Kasumi-1 (cell line): Measurements from ENCODE around the gene ULBP3.
A peak's percentile ranks its signal among the peaks of the same experiment; 100 is the strongest.
"Not testable (repeated sequence)": the region's sequence is repeated elsewhere in the genome, so short reads cannot be mapped to it uniquely, and the experiment has no call there.

ENCODE experiments used
- DNase-seq, 2 experiments: peaks; one replicate each; lab custom pipeline; 2025; lab: John Stamatoyannopoulos, UW

Gene ULBP3

DNA sequence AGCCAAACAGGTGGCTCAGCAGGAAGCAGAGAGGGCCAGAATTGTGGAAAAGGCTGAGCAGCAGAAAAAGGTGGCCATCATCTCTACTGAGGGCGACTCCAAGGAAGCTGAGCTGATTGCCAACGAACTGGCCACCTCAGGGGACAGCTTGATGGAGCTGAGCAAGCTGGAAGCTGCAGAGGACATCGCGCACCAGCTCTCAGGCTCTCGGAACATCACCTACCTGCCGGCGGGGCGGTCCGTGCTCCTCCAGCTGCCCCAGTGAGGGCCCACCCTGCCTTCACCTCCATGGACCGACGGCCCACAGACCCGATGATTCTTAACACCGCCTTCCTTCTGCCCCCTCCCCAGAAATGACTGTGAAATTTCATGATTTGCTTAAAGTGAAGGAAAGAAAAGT, 25.8 kb downstream of the ULBP3 start:
- DNase-seq, result no peak

DNA sequence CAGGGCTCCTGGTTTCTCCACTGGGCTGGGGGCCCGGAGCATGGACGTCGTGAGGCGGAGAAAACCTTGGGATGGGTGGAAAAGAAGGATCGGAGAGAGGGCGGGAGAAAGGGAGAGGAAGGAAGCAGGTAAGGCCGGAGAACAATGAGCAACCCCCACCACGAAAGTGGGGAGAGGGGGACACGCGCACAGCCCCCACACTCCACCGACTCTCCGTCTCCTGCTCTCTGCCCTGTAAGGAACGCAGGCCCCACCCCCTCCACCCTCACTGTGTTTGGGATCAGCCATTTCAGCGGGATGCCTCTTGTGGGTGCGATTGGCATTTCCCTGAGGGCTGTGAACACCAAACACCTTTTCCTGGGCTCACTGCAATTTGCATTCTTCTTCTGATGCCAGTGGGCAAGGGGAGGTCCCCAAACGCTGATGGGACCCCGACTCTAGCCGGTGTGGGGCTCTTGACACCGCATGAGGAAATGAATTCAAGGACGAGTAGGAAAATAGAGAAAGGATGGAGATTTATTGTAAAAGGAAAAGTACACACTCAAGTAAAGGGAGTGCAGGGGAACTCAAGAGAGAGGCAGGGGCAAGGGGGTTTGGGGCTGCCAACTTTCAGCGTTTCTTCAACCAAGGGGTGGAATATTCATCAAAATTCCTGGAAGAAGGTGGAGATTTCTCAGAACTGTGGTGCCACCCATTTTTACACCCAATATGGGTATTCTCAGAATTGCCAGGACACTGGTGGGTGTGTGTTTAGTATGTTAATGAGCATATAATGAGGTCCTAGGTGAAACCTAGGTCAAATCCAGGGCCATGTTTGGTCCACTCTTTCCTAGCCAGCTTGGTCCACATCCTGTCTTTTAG, 30.5 kb downstream of the ULBP3 start:
- no peak for DNase-seq

DNA sequence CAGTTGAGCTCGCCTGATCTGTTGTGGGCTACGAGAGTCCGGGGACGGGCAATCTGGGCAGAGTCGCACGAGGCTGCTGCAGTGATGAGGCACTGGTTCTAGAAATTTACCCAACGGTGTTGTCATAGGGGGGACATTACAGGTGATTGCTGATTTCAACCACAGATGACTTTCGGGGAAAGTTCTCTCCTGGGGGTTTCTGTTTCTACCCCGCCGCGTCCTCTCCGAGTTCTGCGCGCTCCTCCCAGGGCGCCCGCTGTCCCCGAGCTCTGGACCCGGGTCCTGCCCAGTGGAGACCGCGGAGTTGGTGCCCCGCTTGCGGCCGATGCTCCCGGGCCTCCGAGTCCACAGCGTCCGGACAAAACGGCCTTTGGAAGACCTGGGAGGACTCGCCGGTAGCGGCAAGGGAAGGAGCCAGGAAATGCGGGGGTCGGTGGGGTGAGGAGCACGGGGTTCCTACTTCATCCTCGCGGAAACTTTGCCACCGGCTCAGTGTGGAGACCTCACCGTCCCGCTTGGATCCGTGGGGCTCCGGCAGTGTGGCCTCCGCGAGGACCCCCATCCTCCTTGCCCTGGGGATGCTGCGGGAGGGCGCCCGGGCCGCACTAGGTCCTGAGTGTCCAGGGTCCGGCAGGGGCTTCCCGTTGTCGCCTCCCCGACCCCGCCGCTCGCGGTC, 31.3 kb downstream of the ULBP3 start:
- DNase-seq, result no peak

DNA sequence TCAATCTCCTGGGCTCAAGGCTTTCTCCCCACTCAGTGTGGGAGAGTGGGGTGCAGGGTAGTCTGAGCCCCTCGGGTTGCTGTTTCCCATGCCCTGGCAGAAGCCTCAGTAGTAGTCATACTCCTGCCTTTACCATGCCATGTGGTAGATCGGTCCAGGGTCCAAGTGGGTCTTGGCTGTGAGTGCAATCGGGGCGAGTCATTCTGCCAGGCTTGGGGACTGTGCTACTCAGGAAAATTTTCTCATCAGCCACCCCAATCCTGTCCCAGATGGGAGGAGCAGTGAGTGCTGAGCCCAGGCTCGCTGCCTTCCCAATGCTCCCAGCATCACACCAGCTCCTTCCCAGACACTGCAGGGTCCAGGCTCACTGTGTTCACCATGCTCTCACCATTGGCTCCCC, 32.8 kb downstream of the ULBP3 start:
- no peak for DNase-seq

DNA sequence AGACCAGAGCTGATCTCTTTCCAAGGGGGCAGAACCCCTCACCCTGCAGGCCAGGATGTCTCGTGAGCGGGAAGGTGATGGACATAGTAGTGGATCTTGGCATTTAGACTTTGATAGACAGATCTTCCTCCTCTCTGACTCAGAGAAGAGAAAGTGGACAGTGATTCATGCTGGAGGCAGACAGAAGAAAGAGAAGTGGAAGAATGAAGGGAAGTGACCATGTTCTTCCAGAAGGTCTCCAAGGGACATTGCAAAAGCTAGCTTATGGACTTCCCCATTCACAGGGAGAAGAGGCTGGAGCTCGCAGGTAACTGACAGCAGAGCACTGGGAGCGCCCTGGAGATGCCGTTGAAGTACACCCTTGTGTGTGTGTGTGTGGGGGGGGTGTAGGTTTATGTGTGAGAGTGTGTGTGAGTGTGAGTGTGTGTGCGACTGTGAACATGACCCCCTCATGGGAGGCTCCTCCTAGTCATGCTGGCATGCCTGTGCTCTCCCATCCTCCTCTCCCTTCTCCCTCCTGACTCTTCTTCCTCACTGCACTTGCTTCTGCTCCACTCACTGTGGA, 35.6 kb downstream of the ULBP3 start:
- no peak for DNase-seq

DNA sequence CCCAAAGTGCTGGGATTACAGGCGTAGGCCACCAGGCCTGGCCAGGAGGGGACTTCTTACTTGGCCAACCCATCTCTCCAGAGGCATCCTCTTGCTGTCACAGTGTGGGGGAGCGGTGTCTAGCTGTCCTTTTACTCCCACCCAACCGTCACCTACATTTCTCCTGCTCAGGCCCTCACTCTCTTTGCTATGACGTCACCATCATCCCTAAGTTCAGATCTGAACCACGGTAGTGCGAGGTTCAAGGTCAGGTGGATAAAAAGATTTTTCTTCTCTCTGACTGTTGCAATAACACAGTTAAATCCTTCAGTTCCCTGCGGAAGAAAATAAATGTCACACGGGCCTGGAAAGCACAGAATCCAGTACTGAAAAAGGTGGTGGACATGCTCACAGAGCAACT, 36.3 kb downstream of the ULBP3 start:
- DNase-seq, result no peak

DNA sequence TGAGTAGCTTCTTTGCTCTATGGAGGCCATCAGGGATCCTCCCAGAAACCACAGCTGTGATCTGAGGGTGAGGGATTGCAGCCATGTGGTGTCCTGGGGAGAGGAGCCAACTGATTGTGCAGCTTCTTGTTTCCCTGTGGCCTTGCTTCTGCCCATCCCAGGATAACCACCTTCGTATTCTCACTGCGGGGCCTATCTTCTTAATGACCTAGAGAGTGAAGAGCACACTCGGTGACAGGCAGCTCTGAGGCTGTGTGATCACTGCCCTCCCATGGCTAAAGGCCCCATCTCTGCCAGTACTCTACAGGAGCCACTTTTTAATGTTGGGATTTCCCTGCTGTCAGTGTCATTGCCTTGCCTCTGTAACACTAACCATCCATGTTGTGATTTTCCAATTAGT, 38.3 kb downstream of the ULBP3 start:
- DNase-seq, result no peak

DNA sequence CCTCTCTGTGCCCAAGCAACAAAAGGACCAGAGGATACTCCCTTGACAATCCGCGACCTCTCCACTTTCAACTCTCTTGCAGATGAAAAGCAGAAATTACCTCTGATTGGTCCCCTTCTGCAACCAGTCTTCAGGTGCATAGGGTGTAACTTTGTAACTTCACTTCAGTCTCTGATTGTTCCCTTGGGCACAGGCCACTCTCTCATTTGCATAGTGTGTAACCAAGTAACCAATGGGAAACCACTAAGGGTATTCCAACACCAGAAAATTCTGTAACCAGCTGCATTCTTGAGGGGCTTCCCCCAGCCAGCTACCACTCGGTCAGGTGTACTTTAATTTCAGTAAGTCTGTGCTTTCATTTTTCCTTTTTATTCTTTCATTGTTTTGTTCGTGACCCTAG, 39.2 kb downstream of the ULBP3 start:
- DNase-seq, result no peak

DNA sequence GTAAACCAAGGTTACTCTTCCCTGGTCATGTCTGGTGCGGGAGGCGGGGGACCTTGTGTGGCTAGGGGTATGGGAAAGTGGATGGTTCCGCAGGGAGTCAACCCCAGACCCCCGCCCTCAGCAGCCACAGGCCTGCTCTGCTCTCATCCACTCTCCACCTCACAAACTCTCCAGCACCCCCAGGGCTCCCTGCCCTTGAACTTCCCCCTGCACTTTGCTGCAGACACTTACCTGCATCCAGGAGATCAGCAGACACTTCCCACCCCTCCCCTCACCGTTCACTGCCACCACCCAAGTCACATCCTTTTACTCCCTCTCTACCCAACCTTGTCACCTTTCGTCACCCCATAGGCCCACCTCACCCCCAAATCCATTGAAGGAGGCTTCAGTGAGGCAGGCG, 39.6 kb downstream of the ULBP3 start:
- DNase-seq, result no peak

DNA sequence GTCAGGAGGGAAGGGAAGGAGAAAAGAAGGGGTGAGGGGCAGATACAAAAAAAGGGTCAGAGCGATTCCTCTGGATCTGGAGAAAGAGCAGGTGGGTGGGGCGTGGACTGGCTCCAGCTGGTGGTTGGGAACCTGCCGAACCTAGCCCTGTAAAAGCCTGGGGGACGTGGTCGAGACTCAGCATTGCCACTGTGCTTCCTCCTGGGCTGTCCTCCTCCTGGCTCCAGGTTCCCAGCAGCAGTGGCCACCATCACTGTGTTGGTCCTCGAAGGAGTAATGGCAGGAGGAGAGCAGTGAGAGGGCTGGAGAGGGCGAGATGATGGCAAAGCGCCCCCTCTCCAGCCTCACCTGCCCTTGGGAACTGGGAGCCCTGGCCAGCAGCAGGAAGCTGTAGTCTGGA, 40.1 kb downstream of the ULBP3 start:
- DNase-seq, result no peak

DNA sequence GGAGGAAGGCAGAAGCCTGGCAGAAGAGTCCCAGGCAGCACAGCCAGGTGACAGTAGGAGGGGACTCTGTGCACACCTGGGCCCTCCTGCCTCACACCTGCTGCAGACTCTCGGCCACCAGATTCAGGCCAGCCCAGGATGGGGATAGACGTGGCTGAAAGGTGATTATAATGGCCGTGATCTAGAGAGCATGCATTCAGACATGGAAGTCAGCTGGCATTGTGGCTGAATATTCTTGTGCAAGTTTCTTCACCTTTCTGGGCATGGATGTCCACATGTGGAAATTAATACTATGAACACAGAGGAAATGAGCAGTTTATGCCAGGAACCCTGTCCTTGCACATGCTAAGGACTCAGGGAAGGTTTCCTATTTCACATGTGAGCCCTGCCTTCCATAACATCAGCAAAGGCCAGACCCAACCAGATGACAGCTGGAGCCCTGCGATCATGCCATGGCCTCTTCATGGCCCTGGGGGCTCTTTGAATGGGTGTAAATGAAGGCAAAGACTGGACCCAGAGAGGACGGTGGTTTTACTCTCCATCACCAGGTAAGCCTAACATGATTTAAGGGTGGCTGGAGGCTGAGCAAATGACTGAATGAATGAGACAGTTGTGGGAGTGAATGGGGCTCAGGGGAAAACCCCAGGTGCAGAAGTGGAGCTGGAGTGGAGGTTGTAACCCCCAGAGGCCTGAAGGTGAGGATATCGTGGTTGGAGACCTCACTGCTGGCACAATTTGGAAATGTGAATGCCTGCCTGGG, 40.9 kb downstream of the ULBP3 start:
- DNase-seq, result no peak

DNA sequence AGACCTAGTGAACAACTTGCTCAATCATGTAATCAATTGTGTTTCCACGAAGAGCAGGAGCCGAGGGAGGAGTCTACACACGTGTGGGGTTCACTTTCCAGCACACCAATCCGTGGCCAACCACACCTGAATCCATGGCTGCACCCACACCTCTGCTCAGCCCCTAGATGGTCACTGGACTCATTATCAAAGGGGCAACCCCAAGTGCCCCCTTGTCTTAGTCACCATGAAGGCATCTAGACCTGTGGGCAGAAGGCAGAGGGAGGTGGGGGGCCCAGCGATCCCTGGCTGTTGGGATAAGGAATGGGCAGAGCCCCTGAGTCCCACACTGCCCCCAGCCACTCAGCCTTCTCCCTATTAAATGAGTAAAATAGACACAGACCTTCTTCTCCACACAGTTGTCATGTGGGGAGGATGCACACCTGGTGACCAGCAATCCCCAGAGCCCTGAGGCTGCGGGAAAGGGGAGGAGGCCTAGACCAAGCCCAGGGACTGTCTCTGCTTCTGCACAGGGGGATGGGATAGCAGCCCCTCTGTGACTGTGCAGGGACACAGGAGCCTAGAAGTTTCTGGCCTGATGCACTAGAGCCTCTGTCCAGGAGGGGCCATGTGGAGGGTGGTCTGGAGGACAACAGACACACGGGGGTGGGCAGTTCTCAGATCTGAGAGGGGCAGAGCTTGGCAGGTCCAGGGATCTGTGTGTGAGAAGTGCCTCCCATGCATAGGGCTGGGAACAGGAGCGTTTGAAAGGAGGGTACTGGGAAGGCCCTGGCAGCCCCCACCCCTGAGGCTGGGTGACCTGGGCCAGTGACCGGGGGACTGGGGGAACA, 41.7 kb downstream of the ULBP3 start:
- no peak for DNase-seq

DNA sequence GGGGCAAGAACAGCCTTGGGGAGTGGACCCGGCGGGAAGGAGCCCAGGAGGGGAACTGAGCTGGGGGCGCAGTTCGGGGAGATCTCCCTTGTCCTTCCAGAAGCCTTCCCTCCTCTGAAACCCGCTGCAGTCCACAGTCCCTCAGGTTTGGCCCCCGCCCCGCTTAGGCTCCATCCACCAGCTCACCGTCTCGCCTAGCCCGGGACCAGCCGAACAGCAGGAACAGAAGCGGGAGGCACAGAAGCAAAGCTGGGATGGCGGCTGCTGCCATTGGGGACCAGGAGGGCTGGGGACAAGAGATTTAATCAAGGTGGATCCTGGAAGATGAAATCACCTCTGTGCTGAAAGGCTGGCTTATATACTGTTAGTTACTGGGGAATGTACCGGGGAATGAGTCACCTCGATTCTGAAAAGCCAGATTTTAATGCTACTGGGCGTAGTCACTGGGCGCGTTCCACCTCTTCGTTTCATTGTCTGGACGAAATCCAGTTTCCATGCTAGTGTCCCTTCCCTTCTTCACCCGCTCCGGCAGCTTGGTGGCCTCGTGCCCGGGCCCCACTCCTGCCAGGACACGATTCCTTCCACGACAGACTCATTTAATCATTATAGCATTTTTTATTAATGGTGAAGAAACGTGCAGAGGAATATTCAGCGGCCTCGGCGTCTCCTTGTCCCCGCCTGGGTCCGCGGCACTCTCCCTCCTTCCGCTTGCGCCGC, 43.6 kb downstream of the ULBP3 start, which contains the start of gene RAET1L:
RAET1L (minus strand) TSS at position 332 of the 717 bp plus-strand sequence; CDS start at position 271, 61 bp downstream.
- DNase-seq, result no peak

DNA sequence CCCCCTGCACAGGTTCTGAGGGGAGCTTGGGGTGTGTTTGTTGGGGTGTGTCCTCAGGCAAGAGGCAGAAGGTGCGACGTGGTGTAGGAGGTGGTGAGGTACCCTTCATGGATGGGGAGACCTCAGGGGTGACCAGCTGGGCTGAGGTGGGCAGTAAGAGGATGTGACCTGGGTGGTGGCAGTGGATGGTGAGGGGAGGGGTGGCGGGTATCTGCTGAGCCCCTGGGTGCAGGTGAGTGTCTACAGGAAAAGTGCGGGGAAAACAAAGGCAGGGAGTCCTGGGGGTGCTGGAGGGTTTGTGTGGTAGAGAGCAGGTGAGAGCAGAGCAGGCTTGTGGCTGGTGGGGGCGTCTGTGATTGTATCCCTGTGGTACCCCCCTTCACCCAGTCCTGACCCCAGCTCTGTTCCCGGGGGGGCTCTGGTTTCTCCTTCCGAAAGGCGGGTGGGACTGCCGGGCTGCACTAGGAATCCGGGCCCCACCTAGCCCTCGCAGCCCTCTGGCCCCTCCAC, 44.2 kb downstream of the ULBP3 start:
- DNase-seq, result no peak

DNA sequence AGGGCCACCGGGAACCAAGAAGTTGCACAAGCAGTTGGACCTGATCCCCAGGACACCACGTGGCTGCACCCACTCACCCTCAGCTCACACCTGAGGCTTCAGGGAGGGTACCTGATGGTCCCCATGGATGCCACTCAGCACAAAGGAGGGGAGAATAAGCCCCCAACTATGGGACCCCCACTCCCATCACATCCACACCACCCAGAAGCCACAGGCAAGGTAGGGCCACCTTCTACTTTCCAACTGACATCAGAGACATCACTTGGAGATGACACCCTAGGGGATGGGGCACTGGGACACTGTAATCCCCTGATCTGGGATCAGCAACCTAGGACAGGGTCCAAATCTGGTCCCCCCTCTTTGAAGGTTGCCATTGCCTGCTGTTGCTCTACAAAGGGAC, 44.9 kb downstream of the ULBP3 start:
- not testable (repeated sequence) for DNase-seq

DNA sequence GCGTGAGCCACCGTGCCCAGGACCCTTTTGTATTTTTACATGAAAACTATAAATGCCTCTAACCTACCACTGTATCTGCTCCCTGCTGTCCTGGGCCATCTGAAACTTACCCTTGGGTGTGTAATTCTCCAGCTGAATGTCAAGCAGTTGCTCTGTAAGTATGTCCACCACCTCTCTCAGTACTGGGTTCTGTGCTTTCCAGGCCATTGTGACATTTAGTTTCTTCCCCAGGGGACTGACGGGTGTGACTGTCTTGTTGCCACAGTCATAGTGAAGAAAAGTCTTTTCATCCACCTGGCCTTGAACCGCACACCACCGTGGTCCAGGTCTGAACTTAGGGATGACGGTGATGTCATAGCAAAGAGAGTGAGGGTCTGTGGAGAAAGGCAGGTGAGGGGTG, 47.1 kb downstream of the ULBP3 start:
- DNase-seq, result not testable (repeated sequence)

DNA sequence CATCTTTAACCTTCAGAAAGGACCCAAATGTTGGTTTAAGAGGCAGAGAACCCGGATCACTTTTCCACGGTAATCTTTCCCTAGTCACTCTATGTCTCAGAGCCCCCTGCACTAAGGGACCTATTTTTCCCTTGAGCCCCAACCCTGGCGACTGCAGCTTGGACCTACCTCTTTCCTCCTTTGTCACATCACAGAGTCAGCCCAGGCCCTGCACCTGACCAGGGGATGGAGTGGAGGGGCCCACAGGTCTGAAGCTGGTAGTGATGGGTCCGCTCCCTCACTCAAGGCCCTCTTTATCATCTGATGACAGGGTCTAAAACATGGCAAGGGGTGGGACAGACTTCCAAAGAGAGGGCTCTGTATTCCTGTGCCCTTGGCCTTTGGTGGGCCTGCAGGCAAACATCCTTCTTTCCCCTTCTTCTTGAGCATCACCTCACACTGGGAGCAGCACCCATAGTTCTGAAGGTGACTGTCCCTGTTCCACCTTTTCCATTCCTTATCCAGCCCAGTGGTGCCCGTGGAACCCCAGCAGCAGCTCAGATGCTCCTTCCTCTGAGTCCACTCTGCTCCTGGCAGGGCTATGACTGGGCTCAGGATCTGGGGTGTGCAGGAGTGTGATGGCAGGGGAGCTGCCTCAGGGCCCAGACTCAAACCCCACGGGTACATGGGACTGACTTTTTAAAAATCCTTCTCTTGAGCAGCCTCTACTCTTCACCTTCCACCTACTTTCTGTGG, 49.9 kb downstream of the ULBP3 start:
- no peak for DNase-seq

DNA sequence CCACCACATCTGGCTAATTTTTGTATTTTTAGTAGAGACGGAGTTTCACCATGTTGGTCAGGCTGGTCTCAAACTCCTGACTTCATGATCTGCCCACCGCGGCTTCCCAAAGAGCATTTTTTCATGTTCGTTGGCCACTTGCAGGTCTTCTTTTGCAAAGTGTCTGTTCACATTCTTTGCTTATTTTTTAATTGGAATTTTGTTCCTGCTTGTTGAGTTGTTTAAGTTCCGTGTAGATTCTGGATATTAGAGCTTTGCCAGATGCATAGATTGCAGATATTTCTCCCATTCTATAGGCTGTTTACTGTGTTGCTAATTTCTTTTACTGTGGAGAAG, 51.8 kb downstream of the ULBP3 start:
- not testable (repeated sequence) for DNase-seq

DNA sequence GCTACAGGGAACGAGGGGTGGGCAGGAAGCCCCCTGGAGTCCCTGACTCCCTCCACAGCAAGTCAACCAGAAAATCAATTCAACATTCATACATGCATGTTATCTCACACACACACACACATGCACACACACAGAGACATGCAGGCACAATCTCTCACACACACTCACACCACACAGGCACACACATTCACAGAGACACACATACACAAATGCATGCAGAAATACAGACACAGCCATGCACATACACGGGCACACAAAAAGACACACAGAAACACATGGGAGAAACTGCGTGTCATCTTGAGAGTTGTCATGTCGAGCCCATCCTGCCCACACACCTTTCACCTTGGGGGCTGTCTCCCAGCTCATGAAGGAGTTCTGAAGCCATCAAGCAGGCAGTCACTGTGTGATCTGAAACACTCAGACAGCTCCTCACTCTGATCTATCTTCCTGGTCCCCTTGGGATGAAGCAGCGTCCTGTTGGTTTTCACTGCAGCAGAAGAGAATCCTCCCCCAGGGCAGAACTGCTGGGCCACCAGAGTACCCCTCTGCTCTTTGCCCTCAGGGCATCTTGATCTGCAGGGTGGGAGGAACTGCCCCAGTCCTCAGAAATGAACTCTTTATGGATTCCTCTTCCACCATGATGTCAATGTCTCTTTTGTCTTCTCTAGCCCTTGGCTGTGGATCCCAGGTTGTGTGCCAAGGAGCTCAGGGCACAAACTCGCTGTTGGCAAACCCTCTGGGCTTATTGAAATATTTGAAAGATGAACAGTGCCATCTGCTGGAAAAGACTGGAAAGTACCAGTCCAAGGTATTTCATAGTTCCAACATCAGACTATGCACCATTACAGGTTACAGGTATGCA, 52.4 kb downstream of the ULBP3 start:
- DNase-seq, result peak; percentile 56 to 61
